OCI-LY3 (cell line): ENCODE measurements around the gene ZSWIM2.

ENCODE experiments used
- H2AFZ ChIP-seq: fragments of 200-600, 300-600 bp; shearing (Covaris generic); 2 replicates; pipeline ENCODE4 v1.6.0; 2014; ENCODE audit warnings: antibody characterized with exemption, low read depth, low read length
- H3K27ac ChIP-seq: fragments of 200-600, 300-600 bp; sonication (generic); 2 replicates; pipeline ENCODE4 v1.5.1; 2014; ENCODE audit warnings: mild to moderate bottlenecking, low read length, moderate library complexity, mixed read lengths
- H3K27me3 ChIP-seq: fragments of 200-600, 300-600 bp; sonication (generic); 2 replicates; pipeline ENCODE4 v1.6.1; 2014; ENCODE audit warnings: low read depth, low read length, mixed read lengths
- H3K36me3 ChIP-seq: fragments of 200-600, 300-600 bp; sonication (generic); replicated peaks from 2 replicates; pipeline ENCODE3; 2014; ENCODE audit warnings: low read depth, low read length, mixed read lengths
- H3K4me1 ChIP-seq: fragments of 300-600, 200-600 bp; sonication (generic); 2 replicates; pipeline ENCODE4 v1.6.1; 2014; ENCODE audit warnings: low read length, mixed read lengths
- H3K4me2 ChIP-seq: fragments of 200-600, 300-600 bp; sonication (generic); 2 replicates; pipeline ENCODE4 v1.6.1; 2014; ENCODE audit warnings: low read length, mixed read lengths
- H3K4me3 ChIP-seq: fragments of 300-600, 200-600 bp; sonication (generic); 2 replicates; pipeline ENCODE4 v1.5.1; 2014; ENCODE audit warnings: antibody characterized with exemption, mild to moderate bottlenecking, low read length, moderate library complexity
- H3K79me2 ChIP-seq: fragments of 300-600, 200-600 bp; shearing (Covaris generic); 2 replicates; pipeline ENCODE4 v1.6.1; 2014; ENCODE audit warnings: mild to moderate bottlenecking, low read length, mixed read lengths
- H3K9ac ChIP-seq: fragments of 300-600, 200-600 bp; shearing (Covaris generic); 2 replicates; pipeline ENCODE4 v1.6.0; 2014; ENCODE audit warnings: mild to moderate bottlenecking, low read length, moderate library complexity
- H3K9me3 ChIP-seq: fragments of 200-600, 300-600 bp; shearing (Covaris generic); 2 replicates; pipeline ENCODE4 v1.6.1; 2014; ENCODE audit warnings: low read length, mixed read lengths; ENCODE audit not compliant: insufficient read depth
- H4K20me1 ChIP-seq: fragments of 200-600, 300-600 bp; sonication (generic); 2 replicates; pipeline ENCODE4 v1.6.1; 2016; ENCODE audit warnings: low read length, mixed read lengths; ENCODE audit not compliant: insufficient read depth
- CTCF ChIP-seq: fragments of 200-600, 300-600 bp; sonication (generic); IDR thresholded peaks from 2 replicates; pipeline ENCODE4 v1.5.1; 2014; ENCODE audit warnings: antibody characterized with exemption, low read length, low read depth
- EZH2phosphoT487 ChIP-seq: fragments of 200-600 bp; shearing (Covaris generic); IDR thresholded peaks from 2 replicates; pipeline ENCODE4 v1.6.1; 2018; ENCODE audit warnings: antibody characterized with exemption, mixed run types, low read depth

The ZSWIM2 gene

GRCh38 chr2:186784930-186785329 lies 64.0 kb downstream of the ZSWIM2 start:
- Histone ChIP-seq H3K4me2 (no peak overlapping the region), H3K9ac (no peak overlapping the region)

GRCh38 chr2:186783254-186783653 lies 65.7 kb downstream of the ZSWIM2 start:
- H3K9ac ChIP-seq = no peak overlapping the region
- no peak overlapping the region for H3K4me3 ChIP-seq
- TF ChIP-seq CTCF (no peak), EZH2phosphoT487 (no peak)
- H3K27me3 ChIP-seq = no peaks in the 10 kb centered on the region
- H3K9me3 ChIP-seq = no peaks in the 10 kb centered on the region
- no peaks in the 10 kb centered on the region for H3K79me2 ChIP-seq
- H2AFZ ChIP-seq = no peak overlapping the region
- no peaks in the 10 kb centered on the region for H4K20me1 ChIP-seq
- no peak overlapping the region for H3K4me2 ChIP-seq
- no peaks in the 10 kb centered on the region for H3K4me1 ChIP-seq
- no peaks in the 10 kb centered on the region for H3K36me3 ChIP-seq
- H3K27ac ChIP-seq = no peak overlapping the region

More at GRCh38 chr2:186784930-186785329, 64.0 kb downstream of the ZSWIM2 start:
- no peaks in the 10 kb centered on the region for H3K36me3 ChIP-seq
- TF ChIP-seq CTCF (no peak), EZH2phosphoT487 (no peak)
- H3K27ac ChIP-seq = no peak overlapping the region
- H2AFZ ChIP-seq = no peak overlapping the region
- no peaks in the 10 kb centered on the region for H3K4me1 ChIP-seq
- no peaks in the 10 kb centered on the region for H4K20me1 ChIP-seq
- no peak overlapping the region for H3K4me3 ChIP-seq
- no peaks in the 10 kb centered on the region for H3K27me3 ChIP-seq
- H3K9me3 ChIP-seq = no peaks in the 10 kb centered on the region
- no peaks in the 10 kb centered on the region for H3K79me2 ChIP-seq

GRCh38 chr2:186780701-186781316 lies 68.2 kb downstream of the ZSWIM2 start:
- H3K27ac ChIP-seq = no peak overlapping the region
- H3K9me3 ChIP-seq = no peaks in the 10 kb centered on the region
- no peak for TF ChIP-seq EZH2phosphoT487
- peak; percentile 48 for TF ChIP-seq CTCF
- H3K9ac ChIP-seq = no peak overlapping the region
- H3K4me1 ChIP-seq = no peaks in the 10 kb centered on the region
- no peak overlapping the region for H3K4me3 ChIP-seq
- H4K20me1 ChIP-seq = no peaks in the 10 kb centered on the region
- H3K36me3 ChIP-seq = no peaks in the 10 kb centered on the region
- H3K79me2 ChIP-seq = no peaks in the 10 kb centered on the region
- H3K27me3 ChIP-seq = no peaks in the 10 kb centered on the region
- H3K4me2 ChIP-seq = no peak overlapping the region
- no peak overlapping the region for H2AFZ ChIP-seq
